Activated CD4-positive, alpha-beta T cell treated with anti-CD3 and anti-CD28 coated beads, Interleukin-10, Interleukin-2, amounts not matched to agents 100 ng/mL and 50 ng/mL, durations not matched to agents 16 hours and 8 hours (primary cell): Measurements from ENCODE around the gene STIM1.
A peak's percentile ranks its signal among the peaks of the same experiment; 100 is the strongest.
"Not testable (repeated sequence)": the region's sequence is repeated elsewhere in the genome, so short reads cannot be mapped to it uniquely, and the experiment has no call there.

Experiments used
- DNase-seq: peaks from one replicate; pipeline ENCODE4 v3.0.0-alpha.2; 2020

Gene STIM1

GRCh38 chr11:3989921-3990290, 134.4 kb downstream of the STIM1 start:
- peak; percentile 45 for DNase-seq

- DNase-seq = no peak
These were observed 134.9 kb downstream of the STIM1 start for GRCh38 chr11:3990406-3990805.

DNA sequence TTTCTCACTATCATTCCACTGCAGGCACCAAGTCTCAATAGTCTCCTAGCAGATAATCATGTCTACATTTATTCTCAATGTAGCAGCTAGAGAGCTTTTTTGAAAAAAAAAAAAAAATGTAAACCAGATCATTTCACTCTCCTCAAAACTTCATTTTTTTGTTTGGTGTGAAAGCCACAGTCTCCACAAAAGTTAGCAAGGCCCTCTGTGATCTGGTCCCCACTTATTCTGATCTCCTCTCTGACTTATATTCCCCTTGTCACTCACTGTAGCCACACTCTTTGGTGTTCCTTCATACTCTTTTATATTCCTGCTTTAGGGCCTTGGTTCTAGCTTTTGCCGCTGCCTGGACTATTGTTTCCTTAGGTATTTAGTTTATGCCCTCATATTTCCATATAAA, 137.5 kb downstream of the STIM1 start:
- DNase-seq = no peak

- DNase-seq = peak; percentile 20
These were observed 138.7 kb downstream of the STIM1 start for GRCh38 chr11:3994030-3994640.

DNA sequence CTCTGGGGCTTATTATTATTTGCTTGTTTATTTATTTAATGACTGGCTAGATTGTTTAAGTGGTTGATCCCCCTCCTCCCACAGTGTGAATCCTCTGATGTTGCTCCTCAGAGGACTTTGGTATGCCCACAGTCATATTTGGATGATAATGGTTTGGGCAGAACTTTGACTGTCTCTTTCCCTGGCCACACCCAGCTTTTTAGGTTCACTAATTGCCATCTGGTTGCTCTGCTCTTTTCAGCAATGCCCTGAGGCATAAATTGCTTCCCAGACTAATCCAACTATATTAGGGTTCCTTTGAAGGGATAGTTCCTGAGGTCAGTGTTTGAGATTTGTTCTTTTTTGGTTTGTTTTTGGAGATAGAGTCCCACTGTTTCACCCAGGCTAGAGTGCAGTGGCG, 139.8 kb downstream of the STIM1 start:
- DNase-seq = no peak

DNA sequence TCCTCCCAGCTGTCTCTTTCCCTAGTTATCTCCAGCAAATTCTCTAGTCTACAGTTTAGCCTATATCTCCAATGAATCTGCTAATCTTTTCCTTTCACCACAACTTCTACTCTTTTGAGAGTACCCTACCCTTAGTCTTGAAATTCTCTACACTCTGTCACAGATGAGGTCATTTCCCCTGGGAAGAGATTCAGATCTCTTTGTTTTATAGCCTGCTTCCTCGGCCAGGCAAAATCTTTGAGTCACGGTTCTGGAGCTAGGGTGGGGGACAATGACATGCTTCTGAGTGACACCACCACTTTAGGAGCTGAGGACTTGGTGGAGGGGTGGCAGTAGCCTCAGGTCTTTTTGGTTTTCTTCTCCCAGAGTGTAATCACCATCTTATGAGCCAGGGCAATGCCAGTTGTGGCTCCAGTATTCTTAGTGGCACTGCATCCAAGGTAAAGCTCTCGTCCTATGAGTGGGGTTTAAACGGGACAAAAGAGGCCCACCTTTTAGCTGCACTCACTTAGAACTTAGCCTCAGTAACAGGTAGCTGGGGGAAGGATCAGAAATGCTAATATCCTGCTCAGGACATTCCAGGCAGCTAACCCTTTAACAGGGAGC, 140.6 kb downstream of the STIM1 start:
- no peak for DNase-seq

GRCh38 chr11:3996651-3997050, 141.2 kb downstream of the STIM1 start:
- DNase-seq = no peak

DNA sequence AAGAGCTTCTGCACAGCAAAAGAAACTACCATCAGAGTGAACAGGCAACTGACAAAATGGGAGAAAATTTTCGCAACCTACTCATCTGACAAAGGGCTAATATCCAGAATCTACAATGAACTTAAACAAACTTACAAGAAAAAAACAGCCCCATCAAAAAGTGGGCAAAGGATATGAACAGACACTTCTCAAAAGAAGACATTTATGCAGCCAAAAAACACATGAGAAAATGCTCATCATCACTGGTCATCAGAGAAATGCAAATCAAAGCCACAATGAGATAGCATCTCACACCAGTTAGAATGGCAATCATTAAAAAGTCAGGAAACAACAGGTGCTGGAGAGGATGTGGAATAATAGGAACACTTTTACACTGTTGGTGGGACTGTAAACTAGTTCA, 149.3 kb downstream of the STIM1 start:
- not testable (repeated sequence) for DNase-seq

- no peak for DNase-seq
These were observed 151.6 kb downstream of the STIM1 start for GRCh38 chr11:4006946-4007680.

- DNase-seq = no peak
These were observed 152.7 kb downstream of the STIM1 start for GRCh38 chr11:4008116-4008515.

GRCh38 chr11:4016602-4017001, 161.1 kb downstream of the STIM1 start:
- not testable (repeated sequence) for DNase-seq

DNA sequence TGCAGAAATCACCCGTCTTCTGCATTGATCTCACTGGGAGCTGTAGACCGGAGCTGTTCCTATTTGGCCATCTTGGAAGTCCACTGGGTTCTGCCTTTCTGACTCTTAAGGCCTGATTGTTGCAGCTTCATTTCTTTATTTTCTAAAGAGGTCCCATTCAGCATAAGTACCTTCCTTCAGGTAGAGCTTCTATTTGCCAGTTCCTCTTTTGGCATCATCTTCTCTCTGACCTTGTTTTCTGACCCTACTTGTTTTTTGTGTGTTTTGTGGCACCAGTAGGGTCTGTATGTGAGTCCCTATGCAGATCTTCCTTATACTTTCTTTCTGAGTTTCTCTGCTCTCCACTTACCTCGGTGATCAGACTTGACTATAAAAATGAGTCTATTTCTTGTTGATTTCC, 161.7 kb downstream of the STIM1 start:
- no peak for DNase-seq

DNA sequence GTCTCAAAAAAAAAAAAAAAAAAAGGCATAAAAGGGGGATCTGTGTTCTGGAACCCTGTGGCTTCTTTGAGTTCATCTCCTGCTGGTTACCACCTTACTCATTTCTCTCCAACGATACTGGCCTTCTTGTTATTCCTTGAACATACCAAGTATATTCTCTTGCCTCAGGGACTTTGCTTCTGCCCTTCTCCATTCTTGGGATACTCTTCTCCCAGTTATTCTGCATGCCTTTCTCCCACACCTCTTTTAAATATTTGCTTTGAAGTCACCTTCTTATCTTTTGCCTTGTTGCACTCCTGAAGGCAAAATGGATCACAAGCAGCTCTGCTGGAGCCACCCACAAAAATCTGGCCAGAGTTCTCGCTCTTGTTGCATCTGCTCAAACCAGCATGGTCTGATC, 163.2 kb downstream of the STIM1 start:
- DNase-seq = no peak

DNA sequence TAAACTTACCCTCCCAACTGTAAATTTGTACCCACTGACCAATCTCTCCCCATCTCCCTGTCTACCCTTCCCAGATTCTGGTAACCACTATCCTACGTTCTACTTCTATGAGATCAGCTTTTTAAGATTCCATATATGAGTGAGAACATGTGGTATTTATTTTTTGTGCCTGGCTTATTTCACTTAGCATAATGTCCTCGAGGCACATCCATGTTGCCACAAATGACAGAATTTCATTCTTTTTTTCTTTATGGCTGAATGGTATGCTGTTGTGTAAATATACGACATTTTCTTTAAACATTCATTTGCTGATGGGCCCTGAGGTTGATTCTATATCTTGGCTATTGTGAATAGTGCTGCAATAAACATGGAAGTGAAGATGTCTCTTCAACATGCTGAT, 164.4 kb downstream of the STIM1 start:
- DNase-seq = no peak

- no peak for DNase-seq
These were observed 167.2 kb downstream of the STIM1 start for GRCh38 chr11:4022669-4023068.

DNA sequence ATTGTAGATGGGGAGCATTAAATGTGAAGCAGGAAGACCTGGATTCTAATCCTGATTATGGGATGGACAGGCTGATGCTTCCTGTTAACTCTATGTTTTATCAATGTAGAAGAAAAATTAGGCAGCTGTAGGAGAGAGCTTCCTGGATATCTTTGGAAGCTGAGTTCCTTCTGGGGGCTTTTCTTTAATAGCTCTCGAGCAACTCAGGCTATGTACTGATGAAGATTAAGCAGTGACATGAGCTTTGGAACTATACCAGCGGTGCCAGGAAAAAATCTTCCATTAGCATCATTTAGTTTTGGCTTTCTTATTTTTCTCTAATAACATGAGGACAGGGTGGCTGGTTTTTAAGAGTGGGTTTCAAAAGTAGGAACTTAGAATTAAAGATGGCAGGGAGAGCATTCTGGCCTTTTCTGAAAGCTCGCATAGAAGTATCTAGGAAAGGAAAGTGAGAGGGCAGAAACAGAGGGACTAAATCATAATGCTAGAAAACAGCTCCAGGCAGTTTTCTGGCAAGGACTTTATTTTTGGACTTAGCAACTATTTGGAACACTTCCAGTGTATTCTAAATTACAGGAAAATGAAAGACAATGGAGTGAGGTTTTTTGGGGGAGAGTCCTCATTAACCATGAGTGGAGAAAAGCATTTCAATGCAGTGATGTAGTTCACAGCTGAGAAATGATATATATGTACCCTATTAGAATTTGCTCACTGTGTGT, 169.9 kb downstream of the STIM1 start:
- no peak for DNase-seq

DNA sequence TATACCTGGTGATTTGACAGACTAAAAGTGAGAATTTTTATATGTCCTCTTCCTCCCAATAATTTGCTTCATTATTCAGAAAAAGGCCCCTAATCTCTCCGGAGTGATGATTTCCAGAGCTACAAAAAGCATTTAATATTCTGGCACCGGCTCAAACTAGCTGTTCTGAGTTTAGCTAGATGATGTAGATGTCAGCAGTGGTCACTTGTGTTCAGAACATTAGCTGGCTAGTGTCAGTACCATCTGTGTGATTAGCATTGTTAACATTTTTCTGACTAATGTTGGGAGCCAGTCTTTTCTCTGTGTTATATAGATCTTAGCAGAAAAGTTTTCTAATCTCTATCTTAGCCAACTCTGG, 170.5 kb downstream of the STIM1 start:
- DNase-seq = no peak

DNA sequence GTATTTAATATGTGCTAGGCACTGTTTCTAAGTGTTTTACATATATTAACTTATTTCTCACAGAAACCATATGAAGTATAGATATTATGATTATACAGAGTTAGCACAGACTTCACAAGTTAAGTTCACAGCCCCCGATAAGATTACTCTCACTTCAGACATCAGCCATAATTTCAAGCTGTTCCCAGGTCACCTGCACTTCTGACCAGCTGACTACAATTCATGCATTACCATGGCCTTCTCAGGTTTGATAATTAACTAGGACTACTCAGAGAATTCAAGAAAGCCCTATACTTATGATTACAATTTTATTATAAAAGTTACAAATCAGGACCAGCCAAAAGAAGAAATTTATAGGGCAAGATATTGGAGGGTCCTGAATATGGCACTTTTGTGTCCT, 170.9 kb downstream of the STIM1 start:
- no peak for DNase-seq

- DNase-seq = no peak
These were observed 172.3 kb downstream of the STIM1 start for GRCh38 chr11:4027746-4028145.

DNA sequence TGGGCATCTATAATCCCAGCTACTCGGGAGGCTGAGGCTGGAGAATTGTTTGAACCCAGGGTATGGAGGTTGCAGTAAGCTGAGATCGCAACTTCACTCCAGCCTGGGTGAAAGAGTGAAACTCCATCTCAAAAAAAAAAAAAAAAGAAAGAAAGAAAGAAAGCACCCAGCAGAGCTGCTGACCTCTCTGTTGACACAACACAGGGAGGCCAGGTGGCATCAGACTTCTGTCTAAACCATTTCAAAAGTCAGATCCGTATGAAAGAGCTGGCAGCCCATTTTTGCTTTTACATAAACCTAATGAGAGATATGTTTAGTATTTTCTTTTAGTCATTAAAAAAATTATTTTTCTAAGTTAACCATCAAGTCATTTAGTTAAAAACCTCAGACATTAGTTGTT, 174.7 kb downstream of the STIM1 start:
- DNase-seq = no peak

- no peak for DNase-seq
These were observed 176.6 kb downstream of the STIM1 start for GRCh38 chr11:4032097-4032496.

GRCh38 chr11:4035985-4036384, 180.5 kb downstream of the STIM1 start:
- DNase-seq = no peak

GRCh38 chr11:4039011-4039410, 183.5 kb downstream of the STIM1 start:
- no peak for DNase-seq

DNA sequence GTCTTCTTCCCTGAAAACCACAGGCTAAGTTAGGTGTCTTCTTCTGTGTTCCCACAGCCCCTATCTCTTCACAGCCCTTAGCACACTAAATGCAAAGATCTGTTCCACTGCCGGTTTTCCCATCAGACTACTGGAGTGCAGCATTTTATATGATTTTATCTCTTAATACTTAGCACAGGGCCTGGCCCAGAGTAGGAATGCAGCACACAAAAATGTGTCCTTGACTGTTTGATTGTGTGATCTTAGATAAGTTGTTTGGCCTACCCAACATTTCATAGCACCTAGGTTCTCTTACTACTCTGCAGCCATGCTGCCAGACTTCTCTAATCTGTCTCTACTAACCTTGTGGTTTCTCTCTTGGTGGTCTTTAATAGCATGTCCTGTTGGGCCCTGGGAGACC, 185.0 kb downstream of the STIM1 start:
- DNase-seq = no peak
